Activated CD8-positive, alpha-beta memory T cell treated with anti-CD3 and anti-CD28 coated beads for 36 hours (primary cell): Measurements from ENCODE around the gene RSPH1. TPM values are rescaled to one million over a fixed set of nuclear protein-coding genes. Genes with fewer than 3 reads are reported as not detected.

Experiments
- CTCF ChIA-PET: fragments of 350-600 bp; sonication (Branson Sonifier 250); formaldehyde crosslinking; loops from one replicate; lab custom pipeline; 2021; ENCODE audit warnings: antibody characterized with exemption; lab: Charles Lee
- POLR2A ChIA-PET: fragments of 350-600 bp; sonication (Branson Sonifier 250); formaldehyde crosslinking; loops from one replicate; lab custom pipeline; 2021; ENCODE audit warnings: antibody characterized with exemption; lab: Charles Lee
- total RNA-seq, 2 experiments: library from RNA; stranded (reverse); gene quantifications; one replicate each; pipeline ENCODE4 v1.2.3, GENCODE V29; 2021

RSPH1 gene
- total RNA-seq, 2 experiments from 2014 or later = not detected

- CTCF ChIA-PET = no interaction called here
- POLR2A ChIA-PET = no interaction called here
These were observed 22.6 kb upstream of the RSPH1 start for GRCh38 chr21:42518626-42519025.

DNA sequence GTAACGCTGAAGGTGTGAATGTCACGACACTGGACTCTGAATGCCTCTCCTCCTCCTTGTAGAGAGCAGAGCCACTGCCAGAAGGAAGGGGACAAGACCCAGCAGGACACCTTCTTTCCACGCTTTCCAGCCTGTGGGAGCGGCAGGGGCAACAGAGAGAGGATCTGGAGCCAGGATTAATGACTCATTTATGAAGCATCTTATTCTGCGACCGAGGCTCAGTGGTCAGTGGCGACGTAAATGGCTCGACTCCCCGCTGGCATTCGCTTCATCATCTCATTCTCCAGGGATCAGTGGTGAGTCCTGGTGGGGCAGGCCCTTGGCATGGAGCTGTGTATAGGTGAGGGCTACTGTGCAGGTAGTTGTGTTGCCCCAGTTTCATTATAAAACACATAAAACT is 22.2 kb upstream of the RSPH1 start:
- ChIA-PET CTCF (no interaction called here), POLR2A (no interaction called here)

DNA sequence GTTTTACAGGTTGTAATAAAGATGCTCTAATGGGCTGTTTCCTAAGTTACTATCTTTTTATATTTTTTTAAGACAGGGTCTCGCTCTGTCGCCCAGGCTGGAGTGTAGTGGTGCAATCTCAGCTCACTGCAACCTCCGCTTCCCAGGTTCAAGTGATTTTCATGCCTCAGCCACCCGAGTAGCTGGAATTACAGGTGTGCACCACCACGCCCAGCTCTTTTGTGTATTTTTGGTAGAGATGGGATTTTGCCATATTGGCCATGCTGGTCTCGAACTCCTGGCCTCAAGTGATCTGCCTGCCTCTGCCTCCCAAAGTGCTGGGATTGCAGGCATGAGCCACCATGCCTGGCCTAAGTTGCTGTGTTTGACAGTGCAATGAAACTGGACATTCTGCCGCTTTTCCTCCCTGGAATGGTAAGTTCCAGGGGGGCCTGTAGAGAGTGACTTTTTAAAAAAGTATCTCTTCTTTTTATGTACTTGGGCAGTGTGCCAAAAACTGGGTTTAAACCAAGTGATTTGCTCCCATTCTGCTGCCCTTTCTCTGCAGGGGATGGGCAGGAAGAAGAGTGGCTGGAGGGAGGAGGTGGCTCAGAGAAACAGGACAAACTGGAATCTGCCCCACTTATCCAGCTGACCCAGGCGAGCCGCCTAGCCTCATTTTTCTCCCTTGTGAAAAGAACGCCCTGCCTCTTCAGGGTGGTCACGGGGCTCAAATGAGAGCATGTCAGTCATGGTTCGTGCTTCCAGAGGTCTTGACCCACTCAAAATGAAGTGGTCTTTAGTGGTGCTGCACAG is 19.9 kb upstream of the RSPH1 start:
- ChIA-PET CTCF (no interaction called here), POLR2A (no interaction called here)

GRCh38 chr21:42514883-42515228 is 18.8 kb upstream of the RSPH1 start:
- ChIA-PET POLR2A (interaction anchor here (1.4 to 2.0 kb wide), 3 partner anchors 9 to 13 kb away, joined by 3 to 8 read pairs (median 4); no protein-coding TSS in a partner anchor), CTCF (interaction anchor here (1.4 kb wide), 1 partner anchor 12 kb away, joined by 3 read pairs; no protein-coding TSS in a partner anchor)

DNA sequence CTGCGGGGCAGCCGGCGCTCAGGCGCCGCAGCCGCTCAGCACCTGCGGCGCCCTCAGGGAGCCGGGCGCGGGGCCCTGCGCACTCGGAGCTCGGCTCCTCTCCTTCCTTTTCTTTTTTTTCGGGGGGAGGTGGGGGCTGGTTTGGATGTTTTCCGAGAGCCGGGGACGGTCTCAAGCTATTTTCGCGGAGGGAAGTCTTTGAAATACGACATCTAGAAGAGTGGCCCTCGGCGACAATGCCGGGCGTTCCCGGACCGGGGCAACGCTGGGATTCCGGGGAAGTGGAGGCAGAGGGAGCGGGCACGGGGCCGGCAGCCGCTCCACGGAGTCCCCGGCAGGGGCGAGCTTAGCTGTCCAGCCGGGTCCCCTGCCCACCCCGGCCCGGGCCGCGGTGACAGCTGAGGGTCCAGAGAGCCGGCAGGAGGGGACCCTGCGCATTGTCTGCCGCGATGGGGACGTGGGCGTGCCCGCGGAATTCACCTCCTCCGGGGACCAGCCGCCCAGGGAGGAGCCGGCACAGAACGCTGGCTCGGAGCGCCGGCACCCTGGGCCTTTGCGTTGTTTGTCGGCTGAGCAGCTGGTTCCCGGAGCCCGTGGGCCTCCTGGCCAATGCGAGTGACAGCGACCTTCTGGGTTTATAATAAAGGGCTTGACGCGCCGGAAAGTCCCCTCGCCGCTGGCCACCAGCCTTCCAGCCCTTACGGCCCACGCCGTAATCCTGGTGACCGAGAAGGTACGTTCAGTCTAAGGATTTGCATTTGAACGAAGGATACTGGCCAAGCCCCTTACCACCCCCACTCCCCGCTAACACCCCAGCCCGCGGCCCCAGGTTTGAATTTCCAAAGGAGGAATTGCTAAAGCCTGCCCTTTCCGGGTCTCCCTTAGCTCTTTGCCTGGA is 18.2 kb upstream of the RSPH1 start:
- ChIA-PET POLR2A (interaction anchor here (0.6 to 2.0 kb wide), 4 partner anchors 10 to 111 kb away, joined by 3 to 8 read pairs (median 4); no protein-coding TSS in a partner anchor), CTCF (interaction anchor here (0.7 to 1.4 kb wide), 3 partner anchors 12 to 63 kb away, joined by 3 to 5 read pairs (median 3); no protein-coding TSS in a partner anchor)

- POLR2A ChIA-PET = interaction anchor here (0.6 to 2.0 kb wide), 4 partner anchors 11 to 110 kb away, joined by 3 to 8 read pairs (median 4); no protein-coding TSS in a partner anchor
These were observed 17.3 kb upstream of the RSPH1 start, which contains the start of gene SLC37A1 for GRCh38 chr21:42513151-42513984. Gene SLC37A1, plus strand, starts transcription at chr21:42513852. Its CDS starts 4,603 bp downstream, at chr21:42518455.

GRCh38 chr21:42512346-42513034 is 16.5 kb upstream of the RSPH1 start:
- ChIA-PET CTCF (interaction anchor here (0.9 to 1.9 kb wide), 2 partner anchors 15 to 203 kb away, joined by 3 to 4 read pairs; no protein-coding TSS in a partner anchor), POLR2A (no interaction called here)

More at GRCh38 chr21:42513151-42513984, 17.3 kb upstream of the RSPH1 start, which contains the start of gene SLC37A1:
- CTCF ChIA-PET = interaction anchor here (0.9 to 1.9 kb wide), 2 partner anchors 14 to 63 kb away, joined by 4 to 5 read pairs; no protein-coding TSS in a partner anchor

DNA sequence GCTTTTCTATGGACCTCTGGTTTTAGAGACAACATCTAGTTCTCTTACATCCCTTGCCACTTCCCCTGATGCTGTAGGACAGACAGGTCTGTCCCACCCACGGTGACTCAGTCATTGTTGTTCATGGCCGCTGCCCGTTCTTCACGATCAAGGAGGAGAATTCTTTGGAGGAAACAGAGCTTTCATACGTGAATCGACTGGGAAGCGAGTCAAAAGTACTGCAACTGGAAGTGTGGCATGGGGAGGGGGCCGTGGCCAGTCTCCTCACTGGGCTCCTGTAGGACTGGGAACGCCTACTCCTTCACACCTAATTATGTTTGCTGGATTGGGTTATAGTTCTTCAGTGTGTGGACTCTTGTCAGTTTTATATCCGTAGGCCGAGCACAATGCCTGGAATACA is 13.2 kb upstream of the RSPH1 start:
- POLR2A ChIA-PET = no interaction called here
- CTCF ChIA-PET = no interaction called here

- CTCF ChIA-PET = no interaction called here
- POLR2A ChIA-PET = no interaction called here
These were observed 12.3 kb upstream of the RSPH1 start for GRCh38 chr21:42508371-42508770.

- ChIA-PET POLR2A (no interaction called here), CTCF (no interaction called here)
These were observed 11.4 kb upstream of the RSPH1 start for GRCh38 chr21:42507418-42507817.

DNA sequence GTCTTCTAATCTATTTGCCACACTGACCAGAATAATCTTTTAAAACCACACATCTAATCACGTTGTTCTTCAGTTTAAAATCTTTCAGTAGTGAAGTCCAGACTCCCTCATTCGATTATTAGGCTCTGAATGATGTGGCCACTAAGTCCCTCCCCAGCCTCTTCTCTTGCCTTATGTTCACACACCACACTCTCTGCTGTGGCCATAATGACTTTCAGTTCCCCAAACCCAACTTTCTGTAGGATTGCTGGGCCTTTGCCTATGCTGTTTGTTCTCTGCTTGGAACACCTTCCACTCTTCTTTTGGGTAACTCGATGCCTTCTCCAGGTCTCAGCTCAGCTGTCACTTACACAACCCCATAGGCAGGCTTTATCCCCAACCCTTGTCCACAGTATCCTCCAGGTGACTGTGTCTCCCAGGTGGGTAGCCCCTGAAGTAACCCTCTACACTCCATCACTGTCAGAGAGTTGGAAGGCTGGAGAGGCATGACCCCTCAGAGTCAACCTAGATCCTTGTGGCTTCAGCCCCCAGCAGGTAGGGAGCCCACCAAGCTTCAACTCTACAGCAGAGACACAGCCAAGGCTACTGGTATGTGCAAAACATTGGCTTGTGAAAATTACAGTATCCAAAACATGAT is 9.2 kb upstream of the RSPH1 start:
- POLR2A ChIA-PET = no interaction called here
- CTCF ChIA-PET = no interaction called here

DNA sequence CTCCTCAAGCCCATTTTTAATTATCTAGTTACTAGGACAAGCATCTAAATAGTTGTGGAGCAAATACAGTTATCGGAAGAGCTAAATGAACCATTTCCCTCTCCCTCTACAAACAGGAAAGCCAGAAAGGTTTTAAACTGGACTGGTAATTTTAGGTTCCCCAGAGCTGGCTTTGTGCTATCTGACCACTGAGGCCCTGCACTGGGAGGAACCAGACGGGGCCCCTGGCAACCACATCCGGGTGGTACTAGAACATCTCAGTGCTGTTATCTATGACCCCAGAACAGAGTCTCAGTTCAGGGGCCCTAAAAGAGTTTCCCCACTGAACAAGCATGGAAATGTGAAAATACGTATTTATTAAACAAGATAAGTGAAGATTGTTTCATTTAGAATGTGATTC is 7.7 kb upstream of the RSPH1 start:
- CTCF ChIA-PET = interaction anchor here (0.8 kb wide), 1 partner anchor 16 kb away, joined by 3 read pairs; no protein-coding TSS in a partner anchor
- POLR2A ChIA-PET = no interaction called here

- ChIA-PET POLR2A (no interaction called here), CTCF (no interaction called here)
These were observed 4.7 kb upstream of the RSPH1 start for GRCh38 chr21:42500736-42501135.

DNA sequence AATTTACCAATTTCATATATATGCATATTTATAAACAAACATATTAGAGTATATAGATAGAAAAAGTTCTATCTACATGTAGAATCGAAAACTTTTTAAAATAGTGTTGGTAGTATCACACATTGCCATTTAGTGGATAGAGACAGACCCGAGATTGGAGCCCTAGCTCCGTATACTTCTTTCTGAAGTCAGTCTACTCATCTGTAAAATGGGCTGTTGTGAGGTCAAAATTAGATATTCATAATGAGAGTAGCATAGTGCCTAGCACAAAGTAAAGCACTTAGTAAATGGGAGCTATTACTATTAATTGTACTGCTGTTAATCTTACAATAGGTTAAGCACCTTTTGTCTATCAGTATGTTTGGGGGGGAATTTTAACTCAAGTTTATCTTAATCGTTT is 4.2 kb upstream of the RSPH1 start:
- ChIA-PET CTCF (no interaction called here), POLR2A (no interaction called here)

GRCh38 chr21:42499444-42500112 is 3.6 kb upstream of the RSPH1 start:
- ChIA-PET POLR2A (no interaction called here), CTCF (no interaction called here)

DNA sequence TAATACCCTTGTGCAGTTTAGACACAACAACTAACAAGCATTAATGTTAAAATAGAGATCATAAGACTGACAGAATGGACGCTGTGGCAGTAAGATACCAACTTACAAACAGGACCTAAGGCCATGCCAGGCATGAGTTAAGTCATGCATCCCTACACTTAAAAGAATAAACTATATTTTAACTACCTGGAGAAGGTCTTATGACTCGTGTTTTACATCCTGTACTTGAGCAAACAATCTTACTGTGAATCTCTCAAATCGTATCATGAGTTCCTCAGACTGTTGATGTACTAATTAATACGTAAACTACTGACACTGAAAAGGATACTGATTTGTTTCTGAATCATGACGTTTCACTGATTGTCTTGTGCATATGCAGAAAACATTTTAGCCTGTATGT is 2.0 kb upstream of the RSPH1 start:
- CTCF ChIA-PET = no interaction called here
- POLR2A ChIA-PET = no interaction called here

GRCh38 chr21:42496839-42497202 is 797 bp upstream of the RSPH1 start:
- CTCF ChIA-PET = interaction anchor here (1.0 kb wide), 1 partner anchor 17 kb away, joined by 3 read pairs; no protein-coding TSS in a partner anchor

More at GRCh38 chr21:42496839-42497202, 797 bp upstream of the RSPH1 start:
- POLR2A ChIA-PET = no interaction called here
